ENCODE data around the gene TMC3.
"Not testable (repeated sequence)": the region's sequence is repeated elsewhere in the genome, so short reads cannot be mapped to it uniquely, and the experiment has no call there.

The TMC3 gene

DNA sequence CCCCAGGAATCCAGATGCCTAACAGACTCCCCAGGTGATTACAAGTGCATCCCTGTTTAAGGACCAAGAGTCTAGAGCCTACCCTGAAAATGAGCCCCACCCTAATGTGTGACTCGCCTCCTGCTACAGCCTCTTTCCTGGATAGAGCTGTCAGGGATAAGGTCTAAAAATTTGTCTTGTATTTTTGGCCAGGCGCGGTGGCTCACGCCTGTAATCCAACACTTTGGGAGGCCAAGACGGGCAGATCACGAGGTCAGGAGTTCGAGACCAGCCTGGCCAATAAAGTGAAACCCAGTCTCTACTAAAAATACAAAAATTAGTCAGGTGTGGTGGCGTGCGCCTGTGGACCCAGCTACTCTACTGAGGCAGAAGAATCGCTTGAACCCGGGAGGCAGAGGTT, 11.2 kb downstream of the TMC3 start:
- Histone ChIP-seq H3K36me3 (ENCODE audit: insufficient read depth, low read length) (no peaks in the 10 kb centered on the region), H3K4me3 (ENCODE audit: low read length) (no peak overlapping the region), H3K9me3 (ENCODE audit: insufficient read depth, low read depth, low read length) (no peaks in the 10 kb centered on the region), H3K9ac (ENCODE audit: low read depth, low read length) (no peak overlapping the region), H3K27ac (ENCODE audit: low read depth, low read length) (no peak overlapping the region), H3K27me3 (ENCODE audit: insufficient read depth, low read length) (no peaks in the 10 kb centered on the region), H3K4me1 (ENCODE audit: insufficient read depth, low read length) (no peaks in the 10 kb centered on the region)
- 86% methylated on average over 11 of the region's 11 CpGs for WGBS

DNA sequence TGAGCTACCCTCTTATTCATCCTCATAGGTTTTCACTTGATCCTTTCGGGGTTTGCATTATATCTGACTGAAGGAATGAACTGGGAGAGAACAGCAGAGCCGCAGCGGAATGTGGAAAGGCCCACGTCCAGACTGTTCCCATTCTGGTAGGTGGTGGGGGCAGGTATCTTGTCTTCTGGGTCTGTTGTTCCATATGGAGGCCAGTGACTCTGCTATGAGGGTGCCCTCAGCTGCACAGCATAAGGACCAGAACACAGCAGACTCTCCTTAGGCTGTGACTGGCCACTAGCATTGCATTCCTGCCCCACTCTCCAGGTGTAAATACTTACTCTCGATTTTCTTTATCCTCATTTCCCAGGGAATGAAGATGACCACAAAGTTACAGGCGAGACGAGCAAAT, 12.1 kb downstream of the TMC3 start:
- H3K36me3 ChIP-seq (ENCODE audit: insufficient read depth, low read length): no peaks in the 10 kb centered on the region
- H3K9ac ChIP-seq (ENCODE audit: low read depth, low read length): no peak overlapping the region
- no peak overlapping the region for H3K27ac ChIP-seq (ENCODE audit: low read depth, low read length)
- H3K4me3 ChIP-seq (ENCODE audit: low read length): no peak overlapping the region
- WGBS: 91% methylated on average over 7 of the region's 7 CpGs
- no peaks in the 10 kb centered on the region for H3K4me1 ChIP-seq (ENCODE audit: insufficient read depth, low read length)
- no peaks in the 10 kb centered on the region for H3K9me3 ChIP-seq (ENCODE audit: insufficient read depth, low read depth, low read length)
- no peaks in the 10 kb centered on the region for H3K27me3 ChIP-seq (ENCODE audit: insufficient read depth, low read length)

DNA sequence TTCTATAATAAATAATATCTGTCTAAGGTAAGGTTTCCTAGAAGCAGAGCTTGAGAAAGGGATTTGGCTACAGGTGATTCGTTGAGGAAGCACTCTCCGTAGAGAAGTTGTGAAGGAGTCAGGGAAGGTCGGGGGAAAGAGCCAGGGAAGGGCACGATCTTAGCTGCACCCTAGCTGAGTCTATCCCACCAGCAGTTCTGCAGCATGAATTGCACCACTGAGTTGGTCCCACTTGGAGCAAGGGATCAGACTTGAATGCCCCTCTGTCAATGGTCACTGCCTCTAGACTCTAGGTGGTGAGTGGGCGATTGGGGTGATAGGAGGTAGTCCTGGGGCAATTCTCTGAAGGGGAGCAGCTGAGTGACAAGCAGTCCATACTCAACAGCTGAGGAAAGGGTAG, 13.5 kb downstream of the TMC3 start:
- no peak overlapping the region for H3K9ac ChIP-seq (ENCODE audit: low read depth, low read length)
- no peaks in the 10 kb centered on the region for H3K36me3 ChIP-seq (ENCODE audit: insufficient read depth, low read length)
- H3K9me3 ChIP-seq (ENCODE audit: insufficient read depth, low read depth, low read length): no peaks in the 10 kb centered on the region
- 84% methylated on average over 5 of the region's 5 CpGs for WGBS
- peaks cover 5% of the 10 kb centered on the region; the same call in 1 of the 2 replicates for H3K4me1 ChIP-seq (ENCODE audit: insufficient read depth, low read length)
- H3K4me3 ChIP-seq (ENCODE audit: low read length): no peak overlapping the region
- H3K27ac ChIP-seq (ENCODE audit: low read depth, low read length): no peak overlapping the region
- H3K27me3 ChIP-seq (ENCODE audit: insufficient read depth, low read length): no peaks in the 10 kb centered on the region

DNA sequence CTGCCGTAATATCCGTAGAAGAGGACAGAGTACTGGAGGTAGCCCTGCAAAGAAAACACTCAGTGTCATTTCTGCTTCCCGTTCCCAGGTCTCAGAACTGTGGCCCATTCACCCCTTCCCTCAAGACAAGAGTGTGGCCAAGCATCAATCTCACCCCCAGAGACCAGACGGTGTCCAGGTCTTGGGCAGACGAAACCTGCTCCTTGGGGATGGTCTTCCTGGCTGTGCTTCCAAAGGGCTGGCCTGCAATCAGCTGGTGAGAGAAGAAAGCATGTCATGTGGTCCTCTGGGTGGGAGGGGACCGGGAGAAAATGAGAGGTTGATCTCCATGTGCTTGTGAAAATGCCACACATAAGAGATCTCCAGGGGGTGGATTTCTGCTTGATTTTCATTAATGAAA, 15.8 kb downstream of the TMC3 start:
- peaks cover 5% of the 10 kb centered on the region; the same call in 1 of the 2 replicates for H3K4me1 ChIP-seq (ENCODE audit: insufficient read depth, low read length)
- WGBS: 94% methylated on average over 6 of the region's 6 CpGs
- H3K36me3 ChIP-seq (ENCODE audit: insufficient read depth, low read length): no peaks in the 10 kb centered on the region
- H3K9me3 ChIP-seq (ENCODE audit: insufficient read depth, low read depth, low read length): no peaks in the 10 kb centered on the region
- H3K27me3 ChIP-seq (ENCODE audit: insufficient read depth, low read length): no peaks in the 10 kb centered on the region
- H3K4me3 ChIP-seq (ENCODE audit: low read length): no peak overlapping the region
- H3K9ac ChIP-seq (ENCODE audit: low read depth, low read length): no peak overlapping the region
- no peak overlapping the region for H3K27ac ChIP-seq (ENCODE audit: low read depth, low read length)

DNA sequence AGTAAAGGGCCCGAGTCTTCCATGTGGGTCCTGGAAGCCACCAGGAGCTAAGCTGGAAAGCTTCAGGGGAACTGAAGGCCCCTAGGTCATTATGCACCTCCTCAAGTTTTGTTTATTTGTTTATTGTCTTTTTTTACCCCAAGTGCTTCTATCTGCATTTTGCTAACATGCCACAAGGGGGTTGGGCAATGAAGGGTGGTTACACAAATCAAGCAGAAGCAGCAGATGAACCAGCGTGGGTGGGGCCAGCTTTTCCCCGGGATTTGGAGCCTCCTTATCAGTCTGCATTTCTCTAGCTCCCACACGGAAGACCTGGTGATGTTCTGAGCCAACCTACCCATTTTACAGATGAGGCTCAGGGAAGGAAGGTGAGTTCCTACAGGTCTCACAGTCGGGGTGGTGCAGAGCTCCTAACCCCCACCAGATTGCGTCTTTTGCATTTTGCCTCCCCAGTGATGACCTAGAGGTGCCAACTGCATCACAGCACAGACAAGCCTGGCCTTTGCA, 16.8 kb downstream of the TMC3 start:
- H3K4me3 ChIP-seq (ENCODE audit: low read length): no peak overlapping the region
- H3K9ac ChIP-seq (ENCODE audit: low read depth, low read length): no peak overlapping the region
- WGBS: 82% methylated on average over 6 of the region's 6 CpGs
- peaks cover 5% of the 10 kb centered on the region; the same call in 1 of the 2 replicates for H3K4me1 ChIP-seq (ENCODE audit: insufficient read depth, low read length)
- H3K36me3 ChIP-seq (ENCODE audit: insufficient read depth, low read length): no peaks in the 10 kb centered on the region
- no peaks in the 10 kb centered on the region for H3K9me3 ChIP-seq (ENCODE audit: insufficient read depth, low read depth, low read length)
- no peaks in the 10 kb centered on the region for H3K27me3 ChIP-seq (ENCODE audit: insufficient read depth, low read length)
- H3K27ac ChIP-seq (ENCODE audit: low read depth, low read length): no peak overlapping the region

DNA sequence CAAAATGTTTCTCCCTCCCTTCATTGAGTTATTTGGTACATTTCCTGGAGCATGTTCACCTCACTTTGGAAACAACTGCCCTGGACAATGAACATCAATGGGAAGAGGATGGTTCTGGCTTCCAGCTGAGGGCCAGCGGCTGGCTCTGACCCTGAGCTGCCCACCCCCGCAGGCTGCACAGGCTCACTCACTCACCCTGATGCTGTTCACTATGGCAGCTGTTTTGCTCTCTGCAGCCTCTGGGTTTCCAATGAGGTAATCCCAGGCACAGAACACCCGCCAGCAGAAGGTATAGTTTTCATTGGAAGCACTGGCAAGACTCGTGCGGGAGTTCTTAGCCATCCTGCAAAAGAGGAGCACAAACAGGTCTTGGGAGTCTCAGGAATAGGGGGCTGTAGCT, 17.8 kb downstream of the TMC3 start:
- H3K9ac ChIP-seq (ENCODE audit: low read depth, low read length): no peak overlapping the region
- H3K27ac ChIP-seq (ENCODE audit: low read depth, low read length): no peak overlapping the region
- WGBS: 84% methylated on average over 5 of the region's 5 CpGs
- H3K27me3 ChIP-seq (ENCODE audit: insufficient read depth, low read length): no peaks in the 10 kb centered on the region
- no peaks in the 10 kb centered on the region for H3K36me3 ChIP-seq (ENCODE audit: insufficient read depth, low read length)
- H3K9me3 ChIP-seq (ENCODE audit: insufficient read depth, low read depth, low read length): no peaks in the 10 kb centered on the region
- peaks cover 5% of the 10 kb centered on the region; the same call in 1 of the 2 replicates for H3K4me1 ChIP-seq (ENCODE audit: insufficient read depth, low read length)
- H3K4me3 ChIP-seq (ENCODE audit: low read length): no peak overlapping the region

DNA sequence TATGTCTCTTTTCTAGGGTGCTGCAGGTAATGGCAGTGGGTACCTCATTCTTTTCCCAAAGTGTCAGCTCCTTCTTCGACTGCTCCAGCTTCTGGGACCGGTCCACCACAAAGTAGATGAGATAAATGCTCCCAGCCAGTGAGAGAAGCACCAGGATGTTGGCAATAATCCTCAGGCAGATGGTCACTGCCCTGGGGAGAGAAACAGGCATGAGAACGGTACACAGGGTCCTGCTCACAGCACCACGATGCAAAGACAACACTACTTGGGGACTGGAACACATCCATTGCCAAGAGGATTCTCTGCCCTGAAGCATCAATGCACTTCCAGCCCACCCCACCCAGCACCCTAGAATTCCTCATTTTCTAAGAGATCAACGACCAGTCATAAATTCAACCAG, 22.4 kb downstream of the TMC3 start:
- no peak overlapping the region for H3K4me3 ChIP-seq (ENCODE audit: low read length)
- no peak overlapping the region for H3K9ac ChIP-seq (ENCODE audit: low read depth, low read length)
- WGBS: 93% methylated on average over 5 of the region's 5 CpGs
- H3K4me1 ChIP-seq (ENCODE audit: insufficient read depth, low read length): peaks cover 5% of the 10 kb centered on the region; the same call in 1 of the 2 replicates
- no peaks in the 10 kb centered on the region for H3K27me3 ChIP-seq (ENCODE audit: insufficient read depth, low read length)
- no peaks in the 10 kb centered on the region for H3K9me3 ChIP-seq (ENCODE audit: insufficient read depth, low read depth, low read length)
- H3K36me3 ChIP-seq (ENCODE audit: insufficient read depth, low read length): no peaks in the 10 kb centered on the region
- no peak overlapping the region for H3K27ac ChIP-seq (ENCODE audit: low read depth, low read length)

DNA sequence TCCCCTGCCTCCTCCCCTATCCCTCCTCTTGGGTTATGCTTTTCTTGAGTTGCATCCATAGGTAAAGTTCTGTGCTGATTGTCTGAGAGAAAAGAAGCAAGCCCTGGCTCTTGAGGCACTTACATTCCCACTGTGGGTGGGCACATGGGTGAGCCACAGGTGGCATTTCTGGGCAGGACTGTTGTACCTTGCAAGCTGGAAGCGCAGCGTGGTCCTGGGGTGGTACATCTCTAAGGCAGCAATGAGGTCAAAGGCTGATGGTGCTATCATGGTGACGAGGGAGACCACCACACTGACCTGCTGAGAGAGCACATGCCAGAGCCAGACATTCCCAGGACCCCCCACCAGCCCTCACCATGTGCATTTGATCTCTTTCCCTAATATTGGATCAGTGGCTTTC, 24.7 kb downstream of the TMC3 start:
- H3K27ac ChIP-seq (ENCODE audit: low read depth, low read length): no peak overlapping the region
- no peaks in the 10 kb centered on the region for H3K36me3 ChIP-seq (ENCODE audit: insufficient read depth, low read length)
- H3K4me3 ChIP-seq (ENCODE audit: low read length): no peak overlapping the region
- H3K4me1 ChIP-seq (ENCODE audit: insufficient read depth, low read length): no peaks in the 10 kb centered on the region
- H3K9me3 ChIP-seq (ENCODE audit: insufficient read depth, low read depth, low read length): no peaks in the 10 kb centered on the region
- 95% methylated on average over 3 of the region's 3 CpGs for WGBS
- no peaks in the 10 kb centered on the region for H3K27me3 ChIP-seq (ENCODE audit: insufficient read depth, low read length)
- no peak overlapping the region for H3K9ac ChIP-seq (ENCODE audit: low read depth, low read length)

DNA sequence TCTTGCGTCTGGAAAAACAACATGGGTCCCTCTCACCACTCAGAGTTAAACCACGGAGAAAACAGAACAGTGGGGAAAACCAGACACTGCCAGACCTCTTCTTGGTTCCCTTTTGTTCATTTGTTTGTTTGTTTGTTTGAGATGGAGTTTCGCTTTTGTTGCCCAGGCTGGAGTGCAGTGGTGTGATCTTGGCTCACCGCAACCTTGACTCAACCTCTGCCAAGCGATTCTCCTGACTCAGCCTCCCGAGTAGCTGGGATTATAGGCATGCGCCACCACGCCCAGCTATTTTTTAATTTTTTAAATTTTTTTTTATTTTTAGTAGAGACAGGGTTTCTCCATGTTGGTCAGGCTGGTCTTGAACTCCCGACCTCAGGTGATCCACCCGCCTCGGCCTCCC, 25.3 kb downstream of the TMC3 start:
- not testable (repeated sequence) for H3K27me3 ChIP-seq (ENCODE audit: insufficient read depth, low read length); H3K9me3 ChIP-seq (ENCODE audit: insufficient read depth, low read depth, low read length); H3K4me3 ChIP-seq (ENCODE audit: low read length); H3K9ac ChIP-seq (ENCODE audit: low read depth, low read length); H3K4me1 ChIP-seq (ENCODE audit: insufficient read depth, low read length); H3K36me3 ChIP-seq (ENCODE audit: insufficient read depth, low read length); H3K27ac ChIP-seq (ENCODE audit: low read depth, low read length)
- WGBS: 94% methylated on average over 10 of the region's 11 CpGs

DNA sequence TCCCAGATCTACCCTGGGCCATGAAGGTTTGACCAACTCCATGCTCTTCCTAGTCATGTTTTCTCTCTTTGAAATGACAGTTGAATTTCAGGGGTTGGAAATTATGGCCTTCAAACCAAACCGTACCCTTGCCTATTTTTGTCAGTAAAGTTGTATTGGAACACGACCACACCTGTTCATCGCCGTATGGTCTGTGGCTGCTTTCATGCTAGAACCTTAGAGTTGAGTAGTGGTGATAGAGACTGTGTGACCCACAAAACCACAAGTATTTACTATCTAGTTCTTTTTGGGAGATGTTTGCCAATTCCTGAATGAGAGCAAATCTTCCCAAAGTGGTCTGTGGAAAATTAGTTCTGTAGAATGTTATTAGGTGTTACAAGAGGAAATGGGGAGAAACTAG, 26.1 kb downstream of the TMC3 start:
- WGBS: 96% methylated on average over 4 of the region's 4 CpGs
- no peak overlapping the region for H3K9ac ChIP-seq (ENCODE audit: low read depth, low read length)
- H3K27me3 ChIP-seq (ENCODE audit: insufficient read depth, low read length): no peaks in the 10 kb centered on the region
- no peaks in the 10 kb centered on the region for H3K9me3 ChIP-seq (ENCODE audit: insufficient read depth, low read depth, low read length)
- H3K27ac ChIP-seq (ENCODE audit: low read depth, low read length): no peak overlapping the region
- no peaks in the 10 kb centered on the region for H3K4me1 ChIP-seq (ENCODE audit: insufficient read depth, low read length)
- no peak overlapping the region for H3K4me3 ChIP-seq (ENCODE audit: low read length)
- H3K36me3 ChIP-seq (ENCODE audit: insufficient read depth, low read length): no peaks in the 10 kb centered on the region

DNA sequence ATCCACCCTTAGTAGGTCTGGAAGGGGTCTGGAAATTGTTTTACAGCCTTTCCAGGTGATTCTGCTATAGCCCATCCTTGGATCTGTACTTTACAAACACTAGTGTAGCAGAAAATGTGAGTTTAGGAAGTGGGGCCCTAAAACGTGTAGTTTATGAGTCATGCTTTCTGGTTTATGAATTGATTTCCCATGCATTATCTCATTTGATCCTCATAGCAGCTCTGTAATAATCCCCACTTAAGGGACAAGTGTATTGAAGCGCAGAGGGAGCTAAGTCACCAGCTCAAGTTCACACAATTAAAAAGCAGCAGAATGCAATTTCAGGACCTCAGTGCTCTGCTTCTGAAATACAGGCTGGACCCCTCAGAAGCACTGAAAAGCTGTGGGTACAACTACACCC, 27.4 kb downstream of the TMC3 start:
- H3K4me1 ChIP-seq (ENCODE audit: insufficient read depth, low read length): no peaks in the 10 kb centered on the region
- H3K27ac ChIP-seq (ENCODE audit: low read depth, low read length): no peak overlapping the region
- H3K27me3 ChIP-seq (ENCODE audit: insufficient read depth, low read length): no peaks in the 10 kb centered on the region
- no peak overlapping the region for H3K9ac ChIP-seq (ENCODE audit: low read depth, low read length)
- H3K9me3 ChIP-seq (ENCODE audit: insufficient read depth, low read depth, low read length): no peaks in the 10 kb centered on the region
- no peaks in the 10 kb centered on the region for H3K36me3 ChIP-seq (ENCODE audit: insufficient read depth, low read length)
- H3K4me3 ChIP-seq (ENCODE audit: low read length): no peak overlapping the region
- WGBS: 84% methylated on average over 2 of the region's 2 CpGs

DNA sequence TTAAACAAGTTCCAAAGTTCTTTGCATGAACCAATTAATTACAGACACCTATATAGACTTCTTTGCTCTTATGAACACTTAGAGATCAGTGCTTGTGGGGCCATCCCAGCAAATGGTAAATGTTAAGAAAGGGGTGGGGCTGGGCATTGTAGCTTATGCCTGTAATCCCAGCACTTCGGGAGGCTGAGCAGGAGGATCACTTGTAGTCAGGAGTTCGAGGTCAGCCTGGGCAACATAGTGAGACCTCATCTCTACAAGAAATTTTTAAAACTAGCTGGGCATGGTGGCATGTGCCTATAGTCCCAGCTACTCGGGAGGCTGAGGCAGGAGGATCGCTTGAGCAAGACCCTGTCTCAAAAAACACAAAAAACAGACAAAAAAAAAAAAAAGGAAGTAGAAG, 30.6 kb downstream of the TMC3 start:
- 94% methylated on average over 4 of the region's 4 CpGs for WGBS
- H3K9me3 ChIP-seq (ENCODE audit: insufficient read depth, low read depth, low read length): no peaks in the 10 kb centered on the region
- no peak overlapping the region for H3K4me3 ChIP-seq (ENCODE audit: low read length)
- no peak overlapping the region for H3K27ac ChIP-seq (ENCODE audit: low read depth, low read length)
- H3K4me1 ChIP-seq (ENCODE audit: insufficient read depth, low read length): no peaks in the 10 kb centered on the region
- H3K36me3 ChIP-seq (ENCODE audit: insufficient read depth, low read length): no peaks in the 10 kb centered on the region
- H3K27me3 ChIP-seq (ENCODE audit: insufficient read depth, low read length): no peaks in the 10 kb centered on the region
- no peak overlapping the region for H3K9ac ChIP-seq (ENCODE audit: low read depth, low read length)

All from HUES64 (cell line).